GM18508 (cell line): Measurements from ENCODE around the gene SLC44A3.
"Not testable (repeated sequence)": the region's sequence is repeated elsewhere in the genome, so short reads cannot be mapped to it uniquely, and the experiment has no call there.

Source experiments
- ATAC-seq: cut with Tn5 transposase; IDR thresholded peaks from one replicate; pipeline ENCODE4 v1.9.1; 2021; ENCODE audit warnings: moderate number of reproducible peaks; ENCODE audit not compliant: insufficient read depth, unreplicated experiment

SLC44A3 gene

GRCh38 chr1:94831641-94832040 lies 11.5 kb downstream of the SLC44A3 start:
- no peak for ATAC-seq

- no peak for ATAC-seq
Measured at GRCh38 chr1:94832446-94832845, 12.3 kb downstream of the SLC44A3 start.

- ATAC-seq, result no peak
Measured at GRCh38 chr1:94832931-94833585, 12.9 kb downstream of the SLC44A3 start.

- ATAC-seq, result no peak
Measured at GRCh38 chr1:94836891-94837290, 16.7 kb downstream of the SLC44A3 start.

GRCh38 chr1:94840381-94840780 lies 20.2 kb downstream of the SLC44A3 start:
- not testable (repeated sequence) for ATAC-seq

- no peak for ATAC-seq
Measured at GRCh38 chr1:94840808-94841207, 20.7 kb downstream of the SLC44A3 start.

GRCh38 chr1:94843430-94843829 lies 23.3 kb downstream of the SLC44A3 start:
- ATAC-seq, result no peak

GRCh38 chr1:94843846-94844245 lies 23.7 kb downstream of the SLC44A3 start:
- no peak for ATAC-seq

- ATAC-seq, result no peak
Measured at GRCh38 chr1:94846308-94846707, 26.2 kb downstream of the SLC44A3 start.

- ATAC-seq, result no peak
Measured at GRCh38 chr1:94851571-94851970, 31.4 kb downstream of the SLC44A3 start.

- no peak for ATAC-seq
Measured at GRCh38 chr1:94852788-94853187, 32.6 kb downstream of the SLC44A3 start.

GRCh38 chr1:94854458-94855306 lies 34.5 kb downstream of the SLC44A3 start:
- peak; percentile 96 for ATAC-seq

GRCh38 chr1:94855307-94855700 lies 35.1 kb downstream of the SLC44A3 start:
- no peak for ATAC-seq

GRCh38 chr1:94856004-94856403 lies 35.8 kb downstream of the SLC44A3 start:
- no peak for ATAC-seq

- no peak for ATAC-seq
Measured at GRCh38 chr1:94856868-94857267, 36.7 kb downstream of the SLC44A3 start.

GRCh38 chr1:94858276-94858675 lies 38.1 kb downstream of the SLC44A3 start:
- ATAC-seq, result no peak

GRCh38 chr1:94859174-94859573 lies 39.0 kb downstream of the SLC44A3 start:
- ATAC-seq, result no peak

GRCh38 chr1:94862718-94863117 lies 42.6 kb downstream of the SLC44A3 start:
- no peak for ATAC-seq

GRCh38 chr1:94863297-94863911 lies 43.2 kb downstream of the SLC44A3 start:
- ATAC-seq, result no peak

- no peak for ATAC-seq
Measured at GRCh38 chr1:94863919-94864318, 43.8 kb downstream of the SLC44A3 start.

- ATAC-seq, result no peak
Measured at GRCh38 chr1:94864821-94865220, 44.7 kb downstream of the SLC44A3 start.
